ENCODE measurements around the gene TRPM6. TPM values are rescaled to one million over a fixed set of nuclear protein-coding genes. Genes with fewer than 3 reads are reported as not detected.

The TRPM6 gene
- polyA plus RNA-seq, 1 donor = 7.8 TPM

GRCh38 chr9:74674077-74674476 lies 213.6 kb downstream of the TRPM6 start:
- Histone ChIP-seq H3K36me3 (ENCODE audit: control insufficient read depth, insufficient read depth, low read length) (no peaks in the 10 kb centered on the region), H3K9me3 (ENCODE audit: control insufficient read depth, low read depth, low read length) (no peaks in the 10 kb centered on the region), H3K27me3 (ENCODE audit: control insufficient read depth, insufficient read depth, low read length) (no peaks in the 10 kb centered on the region), H3K4me3 (ENCODE audit: low read length) (no peak overlapping the region), H3K27ac (ENCODE audit: low read length) (no peak overlapping the region), H3K4me1 (ENCODE audit: control insufficient read depth, insufficient read depth, low read length) (no peaks in the 10 kb centered on the region)
- WGBS (ENCODE audit: insufficient coverage, low lambda C conversion rate) = no CpG with 5 or more reads among the region's 6 CpGs
- DNase-seq = no peak

Other genes starting within 250 kb of the TRPM6 start
- 23.2 TPM for gene C9orf40, start 65.0 kb upstream of the TRPM6 start, polyA plus RNA-seq
- 18.7 TPM for gene CARNMT1, start 140.4 kb upstream of the TRPM6 start, polyA plus RNA-seq
- 39.8 TPM for gene NMRK1, start 200.2 kb upstream of the TRPM6 start, polyA plus RNA-seq
- 33.3 TPM for gene OSTF1, start 200.6 kb upstream of the TRPM6 start, polyA plus RNA-seq

Data from large intestine (tissue), 3 donors.